GM21717 (cell line): ENCODE results near the gene RTN4R.

ENCODE experiments used
- ATAC-seq: cut with Tn5 transposase; IDR thresholded peaks from one replicate; pipeline ENCODE4 v1.9.1; 2021; ENCODE audit warnings: mild to moderate bottlenecking, moderate library complexity; ENCODE audit not compliant: unreplicated experiment

The RTN4R gene

GRCh38 chr22:20258584-20259326 is 9.4 kb downstream of the RTN4R start:
- no peak for ATAC-seq

GRCh38 chr22:20258021-20258299 is 10.2 kb downstream of the RTN4R start:
- ATAC-seq, result no peak

GRCh38 chr22:20257212-20258020 is 10.7 kb downstream of the RTN4R start:
- ATAC-seq, result no peak

- ATAC-seq, result no peak
These were observed 11.4 kb downstream of the RTN4R start for GRCh38 chr22:20256551-20257211.

- no peak for ATAC-seq
These were observed 12.1 kb downstream of the RTN4R start for GRCh38 chr22:20256027-20256426.

- ATAC-seq, result no peak
These were observed 12.9 kb downstream of the RTN4R start for GRCh38 chr22:20254975-20255946.

- no peak for ATAC-seq
These were observed 15.0 kb downstream of the RTN4R start for GRCh38 chr22:20253161-20253560.

GRCh38 chr22:20251981-20252380 is 16.1 kb downstream of the RTN4R start:
- ATAC-seq, result no peak

- ATAC-seq, result no peak
These were observed 16.6 kb downstream of the RTN4R start for GRCh38 chr22:20251491-20251890.

- no peak for ATAC-seq
These were observed 18.2 kb downstream of the RTN4R start for GRCh38 chr22:20249797-20250354.

GRCh38 chr22:20248461-20248978 is 19.6 kb downstream of the RTN4R start:
- no peak for ATAC-seq

GRCh38 chr22:20247608-20248171 is 20.4 kb downstream of the RTN4R start:
- no peak for ATAC-seq

- ATAC-seq, result no peak
These were observed 21.1 kb downstream of the RTN4R start for GRCh38 chr22:20247010-20247505.

GRCh38 chr22:20246368-20247009 is 21.6 kb downstream of the RTN4R start:
- ATAC-seq, result no peak

GRCh38 chr22:20245577-20246367 is 22.3 kb downstream of the RTN4R start:
- no peak for ATAC-seq

GRCh38 chr22:20244691-20245576 is 23.2 kb downstream of the RTN4R start:
- ATAC-seq, result no peak

- ATAC-seq, result no peak
These were observed 23.9 kb downstream of the RTN4R start for GRCh38 chr22:20244250-20244648.
